Thyroid gland (tissue), 4 donors: Measurements from ENCODE around the gene GMEB2.

Experiments
- CTCF ChIP-seq, 6 experiments: fragments of 200-600 bp in 3 of 6; fragments of 450-650 bp in 3 of 6; sonication (generic) in 3 of 6; IDR thresholded peaks; one replicate each; pipeline ENCODE4 v1.5.1; 2016 to 2019; ENCODE audit warnings: antibody characterized with exemption in 6 of 6, mild to moderate bottlenecking in 2 of 6, inconsistent platforms in 1 of 6, moderate library complexity in 1 of 6
- POLR2A ChIP-seq, 2 donors: fragments of 450-650 bp; IDR thresholded peaks; one replicate each; pipeline ENCODE4 v1.6.1; 2017; ENCODE audit warnings: antibody characterized with exemption in 2 of 2, mild to moderate bottlenecking in 2 of 2, moderate library complexity in 1 of 2

GRCh38 chr20:63549679-63550282 lies 77.1 kb downstream of the GMEB2 start:
- TF ChIP-seq CTCF (IDR thresholded peaks at IDR 0.05) (no peak), POLR2A (IDR thresholded peaks at IDR 0.05) (no peak)
